ENCODE measurements around the gene SLAMF6.
"Not testable (repeated sequence)": the region's sequence is repeated elsewhere in the genome, so short reads cannot be mapped to it uniquely, and the experiment has no call there.

The SLAMF6 gene

GRCh38 chr1:160500321-160500990 is 22.6 kb downstream of the SLAMF6 start:
- DNase-seq, result no peak

GRCh38 chr1:160499631-160500030 is 23.4 kb downstream of the SLAMF6 start:
- no peak for DNase-seq

GRCh38 chr1:160498301-160499065 is 24.6 kb downstream of the SLAMF6 start:
- DNase-seq, result not testable (repeated sequence)

- DNase-seq, result no peak
Measured at GRCh38 chr1:160496334-160496733, 26.7 kb downstream of the SLAMF6 start.

GRCh38 chr1:160494620-160495019 is 28.4 kb downstream of the SLAMF6 start:
- no peak for DNase-seq

GRCh38 chr1:160492617-160493016 is 30.4 kb downstream of the SLAMF6 start:
- DNase-seq, result no peak

- no peak for DNase-seq
Measured at GRCh38 chr1:160491981-160492380, 31.1 kb downstream of the SLAMF6 start.

GRCh38 chr1:160491017-160491416 is 32.0 kb downstream of the SLAMF6 start:
- no peak for DNase-seq

- no peak for DNase-seq
Measured at GRCh38 chr1:160489513-160490261, 33.4 kb downstream of the SLAMF6 start.

- no peak for DNase-seq
Measured at GRCh38 chr1:160488347-160489058, 34.6 kb downstream of the SLAMF6 start.

GRCh38 chr1:160486453-160486852 is 36.6 kb downstream of the SLAMF6 start:
- DNase-seq, result no peak

GRCh38 chr1:160483505-160484185 is 39.4 kb downstream of the SLAMF6 start:
- DNase-seq, result no peak

- no peak for DNase-seq
Measured at GRCh38 chr1:160481979-160482596, 41.0 kb downstream of the SLAMF6 start.

GRCh38 chr1:160480781-160481180 is 42.3 kb downstream of the SLAMF6 start:
- DNase-seq, result not testable (repeated sequence)

- DNase-seq, result not testable (repeated sequence)
Measured at GRCh38 chr1:160479091-160479490, 44.0 kb downstream of the SLAMF6 start.

- DNase-seq, result no peak
Measured at GRCh38 chr1:160474392-160475242, 48.4 kb downstream of the SLAMF6 start.

- DNase-seq, result no peak
Measured at GRCh38 chr1:160472112-160472511, 50.9 kb downstream of the SLAMF6 start.

- no peak for DNase-seq
Measured at GRCh38 chr1:160471253-160471652, 51.8 kb downstream of the SLAMF6 start.

GRCh38 chr1:160467576-160467975 is 55.5 kb downstream of the SLAMF6 start:
- DNase-seq, result no peak

- no peak for DNase-seq
Measured at GRCh38 chr1:160466961-160467360, 56.1 kb downstream of the SLAMF6 start.

- no peak for DNase-seq
Measured at GRCh38 chr1:160465123-160465522, 57.9 kb downstream of the SLAMF6 start.
